Epithelial cell of proximal tubule (primary cell): ENCODE measurements around the gene HRK. TPM values are rescaled to one million over a fixed set of nuclear protein-coding genes. Genes with fewer than 3 reads are reported as not detected.

Experiments used
- DNase-seq: peaks from one replicate; pipeline ENCODE4 v3.0.0-alpha.2; 2011; ENCODE audit warnings: low read depth
- H3K4me3 ChIP-seq: 2 replicates; pipeline ENCODE4 v1.5.1; 2011; ENCODE audit warnings: low read depth, mild to moderate bottlenecking, low read length
- CTCF ChIP-seq: conservative IDR thresholded peaks from 2 replicates; pipeline ENCODE4 v1.5.1; 2012; ENCODE audit warnings: low read depth, mild to moderate bottlenecking, low read length
- total RNA-seq: library from RNA; depleted of rRNA; stranded (reverse); fragments of >200 nt; gene quantifications from 2 replicates; pipeline ENCODE4 v1.2.3, GENCODE V29; 2015

HRK gene
- total RNA-seq, 1 donor from 2014 or later = not detected

GRCh38 chr12:116867523-116867922 is 13.7 kb downstream of the HRK start:
- H3K4me3 ChIP-seq = no peak overlapping the region
- no peak for DNase-seq
- TF ChIP-seq CTCF = no peak

GRCh38 chr12:116864371-116865160 is 16.7 kb downstream of the HRK start:
- H3K4me3 ChIP-seq = no peak overlapping the region
- DNase-seq = no peak
- TF ChIP-seq CTCF = no peak

- DNase-seq = no peak
- no peak overlapping the region for H3K4me3 ChIP-seq
- peak; percentile 72 for TF ChIP-seq CTCF
These were observed 17.9 kb downstream of the HRK start for GRCh38 chr12:116863275-116863767.

- no peak overlapping the region for H3K4me3 ChIP-seq
- no peak for DNase-seq
- TF ChIP-seq CTCF = no peak
These were observed 19.1 kb downstream of the HRK start for GRCh38 chr12:116862167-116862566.

- no peak for DNase-seq
- no peak for TF ChIP-seq CTCF
These were observed 19.9 kb downstream of the HRK start for GRCh38 chr12:116861320-116861719.

GRCh38 chr12:116860263-116860662 is 21.0 kb downstream of the HRK start:
- DNase-seq = no peak
- no peak for TF ChIP-seq CTCF
- H3K4me3 ChIP-seq = peak overlapping the region; percentile 46

More at GRCh38 chr12:116861320-116861719, 19.9 kb downstream of the HRK start:
- H3K4me3 ChIP-seq = no peak overlapping the region

GRCh38 chr12:116859079-116859478 is 22.2 kb downstream of the HRK start:
- no peak for DNase-seq
- no peak for TF ChIP-seq CTCF
- H3K4me3 ChIP-seq = no peak overlapping the region
